GM12875 (cell line): ENCODE measurements around the gene OSBPL10.

Experiments
- H3K4me3 ChIP-seq: one replicate; pipeline ENCODE4 v1.5.1; 2011; ENCODE audit warnings: low read depth, low read length, control low read depth
- CTCF ChIP-seq: IDR thresholded peaks from 2 replicates; pipeline ENCODE4 v1.5.1; 2011; ENCODE audit warnings: low read depth, mild to moderate bottlenecking, control low read depth, inconsistent platforms, low read length, moderate library complexity, borderline replicate concordance; ENCODE audit not compliant: insufficient read depth

The OSBPL10 gene

DNA sequence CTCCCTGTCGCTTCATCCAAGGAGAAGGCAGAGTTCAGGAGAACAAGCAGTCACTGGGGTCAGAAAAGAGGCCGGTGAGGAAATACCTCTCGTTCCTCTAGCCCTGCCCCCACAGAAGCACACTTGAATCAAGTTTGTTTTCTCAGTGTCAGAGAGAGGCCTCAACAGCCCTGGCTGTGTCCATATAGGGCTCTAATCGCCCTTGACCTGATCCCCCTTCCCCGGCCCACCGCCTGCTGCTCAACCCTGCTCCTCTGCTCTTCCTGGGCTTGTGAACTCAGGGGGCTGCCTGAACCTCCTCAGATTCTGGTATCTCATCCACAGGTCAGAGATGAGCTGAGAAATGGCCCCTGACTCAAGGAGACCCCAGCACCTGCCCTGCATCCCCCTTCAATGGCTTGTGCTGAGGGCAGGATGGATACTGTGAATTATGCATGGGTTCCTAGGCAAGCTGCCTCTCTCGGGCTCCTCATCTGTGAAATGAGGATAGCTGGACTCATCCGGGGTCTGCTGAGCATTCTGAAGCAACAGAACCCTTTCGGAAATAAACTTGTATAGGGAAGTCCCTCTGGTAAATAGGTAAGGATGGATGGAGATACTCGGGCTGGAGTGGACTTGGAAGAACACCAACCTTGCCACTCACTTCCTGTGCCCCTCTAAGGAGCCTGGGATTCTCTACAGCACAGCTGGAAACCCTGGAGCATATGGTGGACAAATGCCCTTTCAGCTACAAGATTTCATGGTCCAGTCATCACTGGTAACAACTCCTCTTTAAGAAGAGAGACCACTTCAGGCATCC lies 300.8 kb downstream of the OSBPL10 start:
- no peak overlapping the region for H3K4me3 ChIP-seq
- no peak for TF ChIP-seq CTCF

DNA sequence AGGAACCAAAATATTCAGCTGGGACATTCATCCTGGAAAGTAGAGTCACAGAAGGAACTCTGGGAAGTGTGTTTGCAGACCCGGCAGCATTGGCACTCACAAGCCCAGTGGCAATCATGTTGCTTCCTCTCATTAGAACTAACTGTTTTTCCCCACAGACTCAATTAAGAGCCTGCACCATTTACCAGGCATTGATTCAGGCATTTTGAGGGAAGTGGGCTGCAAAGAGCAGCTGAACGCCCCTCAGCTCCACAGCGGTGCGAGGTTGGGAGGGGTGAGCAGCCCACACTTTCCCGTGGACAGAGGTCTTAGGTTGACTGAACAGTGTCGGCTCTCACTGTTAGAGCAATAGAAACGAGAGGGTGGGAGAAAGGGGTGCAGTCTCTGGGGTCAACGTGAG lies 304.5 kb downstream of the OSBPL10 start:
- no peak for TF ChIP-seq CTCF
- H3K4me3 ChIP-seq, result no peak overlapping the region

DNA sequence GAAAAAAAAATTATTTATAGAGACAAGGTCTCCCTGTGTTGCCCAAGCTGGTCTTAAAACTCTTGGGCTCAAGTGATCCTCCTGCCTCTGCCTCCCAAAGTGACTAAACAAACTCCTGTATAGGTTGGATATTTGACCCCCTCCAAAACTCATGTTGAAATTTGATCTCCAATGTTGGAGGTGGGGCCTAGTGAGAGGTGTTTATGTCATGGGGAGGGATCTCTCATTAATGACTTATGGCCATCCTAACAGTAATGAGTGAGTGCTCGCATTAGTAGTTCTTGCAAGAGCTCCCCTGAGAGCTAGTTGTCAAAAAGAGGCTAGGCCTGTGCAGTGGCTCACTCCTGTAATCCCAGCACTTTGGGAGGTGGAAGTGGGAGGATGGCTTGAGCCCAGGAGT lies 307.1 kb downstream of the OSBPL10 start:
- H3K4me3 ChIP-seq, result no peak overlapping the region
- no peak for TF ChIP-seq CTCF

DNA sequence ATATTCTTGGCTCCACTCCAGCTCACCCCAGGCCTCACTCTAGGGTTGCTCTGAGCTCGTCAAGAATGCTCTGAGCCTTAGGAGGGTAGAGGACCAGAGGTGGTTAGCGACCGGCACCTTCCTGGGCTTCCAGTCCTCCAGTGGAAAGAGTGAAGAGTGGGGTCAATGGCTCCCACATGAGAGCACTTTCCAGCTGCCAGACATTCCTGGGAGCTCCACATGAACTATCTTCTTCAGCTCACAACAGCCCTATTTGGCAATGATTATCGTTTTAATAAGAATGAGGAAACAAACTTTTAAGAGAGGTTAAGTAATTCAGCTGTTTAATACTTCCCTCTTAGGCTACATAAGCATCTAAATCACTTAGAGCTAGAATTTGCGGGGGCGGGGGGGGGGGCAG lies 309.1 kb downstream of the OSBPL10 start:
- H3K4me3 ChIP-seq, result no peak overlapping the region
- TF ChIP-seq CTCF, result no peak

DNA sequence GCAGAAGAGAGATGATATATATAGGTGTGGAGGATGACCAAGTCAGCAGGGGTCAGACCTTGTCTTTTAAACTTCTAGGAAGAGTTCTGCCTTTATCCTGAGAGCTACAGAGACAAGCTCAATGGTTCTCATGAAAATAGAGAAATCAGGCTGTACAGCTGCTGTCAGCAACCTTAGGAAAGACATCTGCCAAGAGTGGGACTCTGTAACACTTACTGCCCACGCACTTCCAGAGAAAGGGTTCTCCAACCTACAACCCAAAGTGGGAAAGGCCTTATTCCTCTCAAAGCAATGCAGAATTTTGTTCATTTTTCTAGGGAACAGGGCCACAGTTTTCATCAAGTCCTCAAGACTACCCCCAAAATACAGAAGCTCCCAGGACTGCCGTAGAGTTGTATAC lies 309.6 kb downstream of the OSBPL10 start:
- H3K4me3 ChIP-seq, result no peak overlapping the region
- no peak for TF ChIP-seq CTCF

DNA sequence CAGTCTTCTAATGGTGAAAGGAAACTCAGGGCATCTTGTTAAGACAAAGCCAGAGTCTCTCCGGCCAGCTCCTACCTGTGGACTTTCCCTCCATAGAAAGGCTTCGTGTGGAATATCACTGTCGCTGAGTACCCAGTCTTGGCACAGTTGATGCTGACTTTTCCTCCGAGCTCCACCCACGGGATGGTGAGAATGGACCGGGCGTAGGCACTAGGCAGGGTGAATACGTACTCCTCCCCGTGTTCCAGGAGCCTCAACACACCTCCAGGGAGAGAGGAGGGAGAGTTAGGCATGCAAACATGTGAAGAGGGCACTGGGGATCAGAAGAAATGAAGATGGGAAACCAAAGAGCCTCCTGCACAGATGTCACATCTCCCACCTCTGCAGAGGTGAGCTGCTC lies 310.3 kb downstream of the OSBPL10 start:
- TF ChIP-seq CTCF, result no peak
- no peak overlapping the region for H3K4me3 ChIP-seq

- no peak for TF ChIP-seq CTCF
- H3K4me3 ChIP-seq, result no peak overlapping the region
Observed at GRCh38 chr3:31670136-31670535, 310.9 kb downstream of the OSBPL10 start.
